Measurements from ENCODE around the gene CDHR1. TPM values are rescaled to one million over a fixed set of nuclear protein-coding genes. Genes with fewer than 3 reads are reported as not detected.

The CDHR1 gene
- total and polyA plus RNA-seq, 2 of the 8 experiments (the other 6 are each of a cell fraction or from before 2014, with no cell fraction given), result 3.9 to 10.5 TPM

DNA sequence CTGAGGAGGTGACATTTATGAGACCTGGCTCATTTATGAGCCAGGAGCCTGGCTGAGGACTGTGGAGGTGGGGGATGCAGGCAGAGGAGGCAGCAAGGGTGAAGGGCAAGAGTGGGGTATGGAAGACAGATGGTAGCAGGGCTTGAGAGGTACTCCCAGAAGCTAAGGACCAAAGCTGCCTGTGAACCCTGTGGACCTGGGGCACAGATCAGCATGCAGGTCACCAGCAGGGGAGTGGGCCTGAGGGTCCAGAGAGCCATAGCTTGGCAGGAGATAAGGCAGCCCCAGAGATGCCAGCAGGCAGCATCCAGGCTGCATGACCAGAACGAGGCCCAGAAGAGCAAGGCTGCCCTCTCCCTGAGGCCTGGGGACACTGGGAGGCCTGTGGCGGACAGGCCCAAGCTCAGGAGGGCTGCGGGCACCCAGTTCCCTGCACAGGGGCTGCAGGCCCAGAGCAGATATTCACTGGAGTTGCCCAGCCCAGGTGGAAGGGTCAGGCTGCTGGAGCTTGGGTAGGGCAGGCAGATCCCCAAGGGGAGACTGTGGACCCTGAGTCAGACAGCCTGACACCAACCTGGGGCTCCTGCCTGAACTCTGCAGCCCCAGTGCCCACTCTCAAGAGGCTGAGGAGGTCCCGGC is 17.4 kb upstream of the CDHR1 start:
- ChIA-PET POLR2A (ENCODE audit: partially characterized antibody) (no interaction called here), CTCF (ENCODE audit: partially characterized antibody) (interaction anchor here (0.8 to 1.5 kb wide), 4 partner anchors 21 to 363 kb away, joined by 3 to 6 read pairs (median 4); no protein-coding TSS in a partner anchor)
- Histone ChIP-seq H2BK5ac (ENCODE audit: low read depth, low read length) (no peak overlapping the region), H3K79me1 (ENCODE audit: low read depth, low read length) (no peaks in the 10 kb centered on the region), H3K27ac (ENCODE audit: low read depth, low read length) (no peak overlapping the region), H3K23me2 (ENCODE audit: low read depth, low read length) (peaks cover 9% of the 10 kb centered on the region), H4K20me1 (replicated peaks in 1 of 2; ENCODE audit: control insufficient read depth in 1 of 2, insufficient read depth in 2 of 2, low read length in 2 of 2) (peaks cover 0 to 7% of the 10 kb centered on the region in 2 experiments), H2BK120ac (replicated peaks; ENCODE audit: low read depth, low read length) (no peak overlapping the region), H2BK12ac (ENCODE audit: low read depth, low read length) (no peak overlapping the region), H4K91ac (replicated peaks; ENCODE audit: insufficient read length, low read length) (no peak overlapping the region), H4K5ac (ENCODE audit: insufficient read length, low read depth, low read length) (no peak overlapping the region), H3K56ac (replicated peaks; ENCODE audit: insufficient read length, low read depth, low read length) (no peak overlapping the region), H3K4ac (replicated peaks; ENCODE audit: insufficient read length, low read depth, low read length) (no peak overlapping the region), H3K4me1 (replicated peaks in 1 of 4; ENCODE audit: control insufficient read depth in 3 of 4, insufficient read depth in 4 of 4, low read length in 3 of 4) (peaks cover 0 to 2% (median 0%) of the 10 kb centered on the region in 4 experiments; a peak in 2 of 7 replicates), H4K8ac (ENCODE audit: extremely low read depth, insufficient read depth, low read length) (no peak overlapping the region; the same call in 1 of the 2 replicates), H3K18ac (ENCODE audit: extremely low read depth, low read length) (no peak overlapping the region), H3K36me3 (ENCODE audit: control insufficient read depth in 2 of 4, insufficient read depth in 4 of 4, low read length in 3 of 4) (no peaks in the 10 kb centered on the region), H3K27me3 (replicated peaks in 1 of 4; ENCODE audit: control insufficient read depth in 3 of 4, extremely low read depth in 1 of 4, insufficient read depth in 3 of 4, low read length in 3 of 4) (no peaks in the 10 kb centered on the region), H2BK20ac (ENCODE audit: low read length) (no peak overlapping the region), H3K4me2 (ENCODE audit: insufficient read depth in 1 of 2, low read depth in 2 of 2, low read length in 2 of 2) (no peak overlapping the region), H2AK5ac (ENCODE audit: low read depth, low read length) (no peak overlapping the region), H3K4me3 (ENCODE audit: extremely low read depth in 1 of 4, insufficient read depth in 2 of 4, low read depth in 3 of 4, low read length in 4 of 4) (no peak overlapping the region), H3K9ac (replicated peaks in 1 of 4; ENCODE audit: extremely low read depth in 1 of 4, low read depth in 3 of 4, low read length in 3 of 4) (no peak overlapping the region), H2AFZ (ENCODE audit: low read length) (peak overlapping the region; percentile 31; the same call in 1 of the 2 replicates), H2BK15ac (ENCODE audit: low read length) (no peak overlapping the region), H3K79me2 (ENCODE audit: control insufficient read depth in 1 of 2, insufficient read depth in 2 of 2, low read length in 2 of 2) (no peaks in the 10 kb centered on the region), H3K23ac (ENCODE audit: insufficient read length) (no peak overlapping the region), H3K9me3 (ENCODE audit: insufficient read depth in 2 of 2, low read depth in 1 of 2, low read length in 1 of 2) (peaks cover 0 to 7% of the 10 kb centered on the region in 2 experiments; a peak in 1 of 4 replicates), H3K14ac (ENCODE audit: insufficient read length) (no peak overlapping the region)
- TF ChIP-seq CHD2 (IDR thresholded peaks at IDR 0.05; ENCODE audit: low read length), result no peak
- 0 out of 4 replicates have a peak, but pooled peaks of 1 of the 2 experiments have one; percentile 9 for TF ChIP-seq RAD21 (IDR thresholded peaks at IDR 0.05 in 1 of 2, conservative IDR thresholded peaks at IDR 0.05 in 1 of 2; ENCODE audit: low read depth in 2 of 2, low read length in 2 of 2)
- no peak for TF ChIP-seq KDM4A (IDR thresholded peaks at IDR 0.05; ENCODE audit: low read depth, low read length, severe bottlenecking)
- no peak for TF ChIP-seq ZNF274 (IDR thresholded peaks at IDR 0.05; ENCODE audit: borderline replicate concordance, extremely low read depth, low read length)
- no peak for TF ChIP-seq EGR1 (IDR thresholded peaks at IDR 0.05; ENCODE audit: borderline replicate concordance, low read depth, low read length)
- no peak for TF ChIP-seq KDM5A (IDR thresholded peaks at IDR 0.05; ENCODE audit: low read length)
- TF ChIP-seq NRF1 (IDR thresholded peaks at IDR 0.05; ENCODE audit: low read depth, low read length), result no peak
- TF ChIP-seq ASH2L (IDR thresholded peaks at IDR 0.05; ENCODE audit: low read length), result no peak
- DNase-seq (ENCODE audit: low read depth in 1 of 2, low spot score in 2 of 2), result peak in 1 of 2 experiments; percentile 46
- WGBS, 2 experiments (ENCODE audit: extremely low coverage in 1 of 2, insufficient coverage in 1 of 2, insufficient read length in 1 of 2, insufficient replicate concordance in 2 of 2, low coverage in 1 of 2, low lambda C conversion rate in 2 of 2, missing lambda C conversion rate in 1 of 2), result 92% methylated on average over 3 of the region's 4 CpGs; no CpG with 5 or more reads in 1 of the 2 experiments
- FAIRE-seq, result no peak

All from H1 (cell line).